ENCODE data around the gene GNAS.

GRCh38 chr20:58926802-58927489 is 74.4 kb downstream of the GNAS start:
- TF ChIP-seq CTCF (IDR thresholded peaks at IDR 0.05) (no peak), POLR2A (IDR thresholded peaks at IDR 0.05) (no peak)
